Measurements from ENCODE around the gene MYADML2.

Gene MYADML2

DNA sequence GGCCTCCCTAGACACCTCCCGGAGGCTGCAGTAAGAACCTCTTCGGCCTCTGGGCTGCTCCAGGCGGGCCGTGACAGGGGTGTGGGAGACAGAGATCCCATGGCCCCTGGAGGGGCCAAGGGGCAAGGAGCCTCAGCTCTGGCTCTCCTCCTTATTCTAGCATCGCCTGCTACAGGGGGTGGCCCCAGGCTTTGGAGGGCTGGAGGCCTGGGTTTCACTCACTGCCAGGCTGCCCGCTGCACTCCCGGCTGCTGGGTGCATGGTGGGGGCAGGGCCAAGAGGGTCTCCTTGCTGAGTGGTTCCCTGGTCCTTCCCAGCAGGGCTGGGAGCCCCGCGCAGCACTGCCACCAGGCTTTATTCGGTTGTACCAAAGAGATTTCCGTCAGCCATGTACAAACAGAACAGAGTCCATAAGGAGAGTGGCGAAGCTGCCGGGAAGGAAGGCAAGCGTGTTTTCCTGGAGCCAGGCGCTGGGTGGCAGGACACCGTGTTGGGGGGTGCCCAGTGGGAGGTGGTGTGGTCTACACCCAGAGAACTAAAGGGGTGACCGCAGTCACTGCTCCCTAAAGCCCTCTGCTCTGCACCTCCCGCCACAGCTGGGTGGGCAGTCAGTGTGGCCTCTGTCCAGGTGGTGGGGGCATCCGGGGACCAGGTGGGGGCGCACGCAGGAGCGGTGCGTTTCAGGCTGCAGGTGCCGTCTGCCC is 43.0 kb downstream of the MYADML2 start:
- no CpG with 5 or more reads among the region's 24 CpGs for WGBS (ENCODE audit: extremely low coverage, insufficient coverage, low lambda C conversion rate)
- H3K9ac ChIP-seq (ENCODE audit: low read length), result no peak overlapping the region
- no peaks in the 10 kb centered on the region for H3K4me1 ChIP-seq (ENCODE audit: control insufficient read depth, low read depth, low read length)
- no peak overlapping the region for H3K56ac ChIP-seq (ENCODE audit: low read length)
- no peaks in the 10 kb centered on the region for H3K79me2 ChIP-seq (ENCODE audit: control insufficient read depth, insufficient read depth, low read length)
- H4K5ac ChIP-seq (ENCODE audit: low read length), result no peak overlapping the region
- H2BK5ac ChIP-seq (ENCODE audit: low read length), result no peak overlapping the region
- no peaks in the 10 kb centered on the region for H3K79me1 ChIP-seq (ENCODE audit: low read length)
- H3K4me2 ChIP-seq (ENCODE audit: low read length), result no peak overlapping the region
- H3K36me3 ChIP-seq (ENCODE audit: control insufficient read depth, insufficient read depth, low read length), result peaks cover 2% of the 10 kb centered on the region
- no peak overlapping the region for H4K8ac ChIP-seq (ENCODE audit: low read depth, low read length)
- no peak overlapping the region for H3K18ac ChIP-seq (ENCODE audit: low read length)
- no peak overlapping the region for H2AK5ac ChIP-seq (ENCODE audit: low read length)
- no peak overlapping the region for H3K27ac ChIP-seq (ENCODE audit: low read depth, low read length)
- no peak overlapping the region for H3K4ac ChIP-seq (ENCODE audit: low read depth, low read length)
- H3K23ac ChIP-seq (ENCODE audit: low read length), result no peak overlapping the region
- no peaks in the 10 kb centered on the region for H3K27me3 ChIP-seq (ENCODE audit: insufficient read depth, low read length, poor library complexity)
- no peak overlapping the region for H2BK120ac ChIP-seq (ENCODE audit: low read depth, low read length)
- H3K4me3 ChIP-seq (ENCODE audit: low read length), result no peak overlapping the region
- DNase-seq, result no peak
- H2BK15ac ChIP-seq (replicated peaks; ENCODE audit: low read depth), result no peak overlapping the region

GRCh38 chr17:81903415-81903831 is 43.6 kb downstream of the MYADML2 start:
- no peak overlapping the region for H3K4me2 ChIP-seq (ENCODE audit: low read length)
- no peak overlapping the region for H3K23ac ChIP-seq (ENCODE audit: low read length)
- no peak overlapping the region for H3K56ac ChIP-seq (ENCODE audit: low read length)
- H2BK120ac ChIP-seq (ENCODE audit: low read depth, low read length), result no peak overlapping the region
- H2AK5ac ChIP-seq (ENCODE audit: low read length), result no peak overlapping the region
- no peak overlapping the region for H2BK5ac ChIP-seq (ENCODE audit: low read length)
- H3K27me3 ChIP-seq (ENCODE audit: insufficient read depth, low read length, poor library complexity), result no peaks in the 10 kb centered on the region
- DNase-seq, result no peak
- peaks cover 4% of the 10 kb centered on the region for H3K36me3 ChIP-seq (ENCODE audit: control insufficient read depth, insufficient read depth, low read length)
- no peak overlapping the region for H4K5ac ChIP-seq (ENCODE audit: low read length)
- H3K79me1 ChIP-seq (ENCODE audit: low read length), result no peaks in the 10 kb centered on the region
- no peak overlapping the region for H3K9ac ChIP-seq (ENCODE audit: low read length)
- no peak overlapping the region for H3K4me3 ChIP-seq (ENCODE audit: low read length)
- no peak overlapping the region for H2BK15ac ChIP-seq (replicated peaks; ENCODE audit: low read depth)
- no peaks in the 10 kb centered on the region for H3K79me2 ChIP-seq (ENCODE audit: control insufficient read depth, insufficient read depth, low read length)
- H3K18ac ChIP-seq (ENCODE audit: low read length), result no peak overlapping the region
- WGBS (ENCODE audit: extremely low coverage, insufficient coverage, low lambda C conversion rate), result no CpG with 5 or more reads among the region's 10 CpGs
- no peak overlapping the region for H3K4ac ChIP-seq (ENCODE audit: low read depth, low read length)
- H3K27ac ChIP-seq (ENCODE audit: low read depth, low read length), result no peak overlapping the region
- no peak overlapping the region for H4K8ac ChIP-seq (ENCODE audit: low read depth, low read length)
- H3K4me1 ChIP-seq (ENCODE audit: control insufficient read depth, low read depth, low read length), result no peaks in the 10 kb centered on the region

DNA sequence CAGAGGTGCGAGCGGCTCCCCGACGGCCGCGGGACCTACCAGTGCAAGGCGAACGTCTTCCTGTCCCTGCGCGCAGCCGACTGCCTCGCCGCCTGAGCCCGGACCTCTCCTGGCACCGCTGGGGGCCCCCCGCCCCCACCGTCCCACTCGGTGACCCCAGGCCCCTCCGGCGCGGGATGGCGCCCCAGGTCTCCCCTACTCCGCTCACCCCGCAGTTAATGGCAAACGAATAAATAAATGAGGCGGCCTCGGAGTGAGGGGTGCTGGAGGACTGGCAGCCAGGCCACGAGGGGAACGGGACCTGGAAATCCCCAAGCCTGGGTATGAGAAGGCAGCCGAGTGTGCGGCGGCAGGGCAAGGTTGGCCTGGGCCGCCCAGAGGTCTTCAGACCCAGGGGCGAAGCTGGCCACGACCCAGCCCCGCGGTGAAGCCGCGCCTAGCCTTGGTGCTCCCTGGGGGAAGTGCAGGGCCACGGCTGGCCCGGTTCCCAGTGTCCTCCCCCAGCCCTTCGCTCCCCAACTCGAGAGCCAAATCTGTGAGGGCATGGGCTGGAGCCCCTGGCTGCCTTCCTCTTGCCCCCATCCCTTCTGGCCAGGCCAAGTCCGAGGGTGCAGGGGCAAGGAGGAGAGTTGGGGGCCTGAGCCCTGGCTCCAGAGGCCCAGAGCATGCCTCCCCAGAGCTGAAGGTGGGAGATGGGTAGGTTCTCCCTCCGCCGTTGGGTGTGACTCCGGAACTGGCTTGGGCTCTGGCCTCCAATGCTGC is 44.2 kb downstream of the MYADML2 start:
- Histone ChIP-seq H3K27me3 (ENCODE audit: insufficient read depth, low read length, poor library complexity) (no peaks in the 10 kb centered on the region), H3K79me1 (ENCODE audit: low read length) (no peaks in the 10 kb centered on the region), H3K36me3 (ENCODE audit: control insufficient read depth, insufficient read depth, low read length) (peaks cover 6% of the 10 kb centered on the region), H3K18ac (ENCODE audit: low read length) (no peak overlapping the region), H3K4me1 (ENCODE audit: control insufficient read depth, low read depth, low read length) (no peaks in the 10 kb centered on the region), H3K4me2 (ENCODE audit: low read length) (no peak overlapping the region), H3K79me2 (ENCODE audit: control insufficient read depth, insufficient read depth, low read length) (no peaks in the 10 kb centered on the region), H2BK5ac (ENCODE audit: low read length) (no peak overlapping the region), H4K8ac (ENCODE audit: low read depth, low read length) (no peak overlapping the region), H3K27ac (ENCODE audit: low read depth, low read length) (no peak overlapping the region), H2AK5ac (ENCODE audit: low read length) (no peak overlapping the region), H3K9ac (ENCODE audit: low read length) (peak overlapping the region; percentile 61), H3K4me3 (ENCODE audit: low read length) (no peak overlapping the region), H4K5ac (ENCODE audit: low read length) (no peak overlapping the region), H2BK120ac (ENCODE audit: low read depth, low read length) (no peak overlapping the region), H2BK15ac (replicated peaks; ENCODE audit: low read depth) (no peak overlapping the region), H3K56ac (ENCODE audit: low read length) (peak overlapping the region; percentile 78), H3K23ac (ENCODE audit: low read length) (no peak overlapping the region), H3K4ac (ENCODE audit: low read depth, low read length) (no peak overlapping the region)
- no peak for DNase-seq
- no CpG with 5 or more reads among the region's 47 CpGs for WGBS (ENCODE audit: extremely low coverage, insufficient coverage, low lambda C conversion rate)

- Histone ChIP-seq H3K4me2 (ENCODE audit: low read length) (peak within 1 kb of the TSS; percentile 48), H3K79me1 (ENCODE audit: low read length) (no peaks in the 10 kb centered on the region), H3K27me3 (ENCODE audit: insufficient read depth, low read length, poor library complexity) (no peaks in the 10 kb centered on the region), H3K4me1 (ENCODE audit: control insufficient read depth, low read depth, low read length) (no peaks in the 10 kb centered on the region), H2BK5ac (ENCODE audit: low read length) (no peak within 1 kb of the TSS), H3K36me3 (ENCODE audit: control insufficient read depth, insufficient read depth, low read length) (peaks cover 6% of the 10 kb centered on the region), H4K8ac (ENCODE audit: low read depth, low read length) (no peak within 1 kb of the TSS), H3K56ac (ENCODE audit: low read length) (peak within 1 kb of the TSS; percentile 78), H3K27ac (ENCODE audit: low read depth, low read length) (no peak within 1 kb of the TSS), H3K4me3 (ENCODE audit: low read length) (no peak within 1 kb of the TSS), H3K4ac (ENCODE audit: low read depth, low read length) (no peak within 1 kb of the TSS), H4K5ac (ENCODE audit: low read length) (no peak within 1 kb of the TSS), H3K18ac (ENCODE audit: low read length) (no peak within 1 kb of the TSS), H2BK120ac (ENCODE audit: low read depth, low read length) (no peak within 1 kb of the TSS), H2AK5ac (ENCODE audit: low read length) (no peak within 1 kb of the TSS), H3K23ac (ENCODE audit: low read length) (peak within 1 kb of the TSS; percentile 85), H3K79me2 (ENCODE audit: control insufficient read depth, insufficient read depth, low read length) (no peaks in the 10 kb centered on the region), H2BK15ac (replicated peaks; ENCODE audit: low read depth) (no peak within 1 kb of the TSS), H3K9ac (ENCODE audit: low read length) (peak within 1 kb of the TSS; percentile 61)
- peak; percentile 46 for DNase-seq
- WGBS (ENCODE audit: extremely low coverage, insufficient coverage, low lambda C conversion rate), result no CpG with 5 or more reads among the region's 79 CpGs
Measured at GRCh38 chr17:81902023-81902652, 44.9 kb downstream of the MYADML2 start, which contains the start of gene NPB. NPB (plus strand) TSS chr17:81902238; CDS start chr17:81902278, 40 bp downstream.

GRCh38 chr17:81901167-81902022 is 45.6 kb downstream of the MYADML2 start:
- H2BK120ac ChIP-seq (ENCODE audit: low read depth, low read length), result no peak overlapping the region
- no peak overlapping the region for H2BK5ac ChIP-seq (ENCODE audit: low read length)
- H2BK15ac ChIP-seq (replicated peaks; ENCODE audit: low read depth), result no peak overlapping the region
- H4K5ac ChIP-seq (ENCODE audit: low read length), result no peak overlapping the region
- no peak overlapping the region for H3K18ac ChIP-seq (ENCODE audit: low read length)
- H3K27ac ChIP-seq (ENCODE audit: low read depth, low read length), result no peak overlapping the region
- H3K23ac ChIP-seq (ENCODE audit: low read length), result peak overlapping the region; percentile 85
- peak overlapping the region; percentile 38 for H3K9ac ChIP-seq (ENCODE audit: low read length)
- no peaks in the 10 kb centered on the region for H3K27me3 ChIP-seq (ENCODE audit: insufficient read depth, low read length, poor library complexity)
- H3K4me1 ChIP-seq (ENCODE audit: control insufficient read depth, low read depth, low read length), result no peaks in the 10 kb centered on the region
- no peaks in the 10 kb centered on the region for H3K79me2 ChIP-seq (ENCODE audit: control insufficient read depth, insufficient read depth, low read length)
- no peak overlapping the region for H3K4ac ChIP-seq (ENCODE audit: low read depth, low read length)
- DNase-seq, result no peak
- H3K4me2 ChIP-seq (ENCODE audit: low read length), result peak overlapping the region; percentile 25
- H4K8ac ChIP-seq (ENCODE audit: low read depth, low read length), result no peak overlapping the region
- no peaks in the 10 kb centered on the region for H3K79me1 ChIP-seq (ENCODE audit: low read length)
- H3K36me3 ChIP-seq (ENCODE audit: control insufficient read depth, insufficient read depth, low read length), result peaks cover 7% of the 10 kb centered on the region
- peak overlapping the region; percentile 78 for H3K56ac ChIP-seq (ENCODE audit: low read length)
- no CpG with 5 or more reads among the region's 21 CpGs for WGBS (ENCODE audit: extremely low coverage, insufficient coverage, low lambda C conversion rate)
- no peak overlapping the region for H2AK5ac ChIP-seq (ENCODE audit: low read length)
- no peak overlapping the region for H3K4me3 ChIP-seq (ENCODE audit: low read length)
